ENCODE measurements around the gene ABCG1.
"Not testable (repeated sequence)": the region's sequence is repeated elsewhere in the genome, so short reads cannot be mapped to it uniquely, and the experiment has no call there.

Gene ABCG1

DNA sequence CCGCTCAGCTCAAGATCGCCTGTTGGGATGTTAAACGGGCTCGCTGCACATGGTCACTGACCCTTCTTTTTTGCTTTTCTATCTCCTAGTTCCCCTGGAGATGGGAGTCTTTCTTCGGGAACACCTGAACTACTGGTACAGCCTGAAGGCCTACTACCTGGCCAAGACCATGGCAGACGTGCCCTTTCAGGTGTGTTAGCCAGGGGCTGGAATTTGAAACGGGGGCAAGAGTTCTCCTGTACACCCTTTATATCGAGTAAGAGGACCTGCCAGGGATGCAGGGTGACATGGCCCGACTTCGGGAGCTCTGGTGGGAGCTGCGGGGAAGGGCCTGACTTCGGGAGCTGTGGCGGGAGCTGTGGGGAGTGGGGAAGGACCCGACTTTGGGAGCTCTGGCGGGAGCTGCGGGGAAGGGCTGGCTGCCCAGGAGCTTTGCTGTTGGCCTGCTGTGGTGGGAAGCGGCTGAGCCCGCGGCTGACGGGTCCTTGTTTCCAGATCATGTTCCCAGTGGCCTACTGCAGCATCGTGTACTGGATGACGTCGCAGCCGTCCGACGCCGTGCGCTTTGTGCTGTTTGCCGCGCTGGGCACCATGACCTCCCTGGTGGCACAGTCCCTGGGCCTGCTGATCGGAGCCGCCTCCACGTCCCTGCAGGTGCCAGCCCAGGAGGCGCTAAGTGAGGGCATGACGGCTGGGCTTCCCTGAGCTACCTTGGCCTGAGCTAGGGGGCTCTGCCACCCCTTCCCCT lies 72.2 kb downstream of the ABCG1 start:
- DNase-seq (ENCODE audit: low read depth) = no peak

DNA sequence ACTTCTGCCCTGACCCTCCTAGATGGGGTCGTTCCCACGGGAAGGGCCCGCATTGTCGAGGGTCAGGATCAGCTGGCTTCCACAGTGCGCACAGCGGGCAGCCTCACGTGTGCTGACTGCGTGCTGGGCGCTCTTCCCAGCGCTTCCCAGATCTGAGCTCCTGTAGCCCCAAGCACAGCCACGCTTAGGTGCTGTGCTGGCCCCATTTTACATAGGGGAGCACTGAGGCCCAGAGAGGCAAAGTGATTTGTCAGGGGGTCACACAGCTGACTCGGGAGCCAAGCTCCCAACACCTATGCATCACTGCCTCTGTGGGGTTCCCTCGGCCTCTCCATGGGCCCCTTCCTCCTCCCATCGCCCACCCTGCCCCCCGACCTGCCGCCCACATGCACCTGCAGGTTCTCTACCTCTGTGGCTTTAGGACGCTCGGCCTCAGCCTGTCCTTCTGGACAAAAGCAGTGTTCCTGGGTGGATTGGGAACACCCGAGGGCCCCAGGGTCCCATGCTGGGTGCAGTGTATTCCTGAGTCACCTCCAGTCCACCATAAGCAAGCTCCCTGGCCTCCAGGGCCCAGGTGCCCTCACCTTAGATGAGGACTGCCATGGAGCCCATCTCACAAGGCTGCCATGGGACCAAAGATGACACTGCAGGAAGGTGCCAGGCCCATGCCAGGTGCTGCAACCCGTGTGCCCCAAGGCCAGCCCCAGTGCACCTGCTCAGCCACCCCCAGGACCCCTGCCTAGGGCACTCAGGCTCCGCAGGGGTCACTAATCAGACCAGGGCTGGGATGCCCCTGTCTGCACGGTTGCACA lies 73.0 kb downstream of the ABCG1 start:
- DNase-seq (ENCODE audit: low read depth) = no peak

DNA sequence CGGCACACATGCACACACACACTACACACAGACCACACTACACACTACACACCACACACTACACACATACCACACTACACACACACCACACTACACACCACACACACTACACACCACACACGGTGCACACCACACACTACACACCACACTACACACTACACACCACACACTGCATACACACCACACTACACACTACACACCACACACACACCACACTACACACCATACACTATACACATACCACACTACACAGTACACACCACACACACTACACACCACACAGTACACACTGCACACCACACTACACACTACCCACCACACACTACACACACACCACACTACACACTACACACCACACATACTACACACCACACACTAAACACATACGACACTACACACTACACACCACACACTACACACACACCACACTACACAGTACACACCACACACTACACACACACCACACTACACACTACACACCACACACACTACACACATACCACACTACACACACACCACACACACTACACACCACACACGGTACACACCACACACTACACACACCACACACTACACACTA lies 73.7 kb downstream of the ABCG1 start:
- not testable (repeated sequence) for DNase-seq (ENCODE audit: low read depth)

DNA sequence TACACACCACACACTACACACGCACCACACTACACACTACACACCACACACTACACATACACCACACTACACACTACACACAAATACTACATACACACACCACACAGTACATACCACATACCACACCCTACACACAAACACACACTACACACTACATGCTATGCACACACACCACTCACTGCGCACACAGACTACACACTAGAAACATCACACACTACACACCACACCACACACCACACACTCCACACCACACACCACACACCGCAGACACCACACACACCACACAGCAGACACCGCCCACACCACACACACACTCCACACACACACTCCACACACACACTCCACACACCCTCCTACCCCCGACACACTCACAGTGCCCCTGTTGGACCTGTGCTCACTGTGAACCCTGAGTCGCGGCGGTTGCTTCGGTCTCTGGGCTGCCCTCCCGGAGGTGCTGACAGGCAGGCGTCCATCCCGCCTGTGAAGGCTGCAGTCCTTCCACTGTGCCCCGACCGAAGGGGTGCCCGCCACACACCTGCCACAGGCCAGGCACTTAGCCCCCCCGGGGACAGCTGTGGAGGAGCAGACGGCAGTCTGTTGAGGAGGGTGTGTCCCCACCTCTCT lies 74.8 kb downstream of the ABCG1 start:
- DNase-seq (ENCODE audit: low read depth) = no peak

- DNase-seq (ENCODE audit: low read depth) = no peak
Observed at GRCh38 chr21:42294273-42294880, 75.4 kb downstream of the ABCG1 start.

DNA sequence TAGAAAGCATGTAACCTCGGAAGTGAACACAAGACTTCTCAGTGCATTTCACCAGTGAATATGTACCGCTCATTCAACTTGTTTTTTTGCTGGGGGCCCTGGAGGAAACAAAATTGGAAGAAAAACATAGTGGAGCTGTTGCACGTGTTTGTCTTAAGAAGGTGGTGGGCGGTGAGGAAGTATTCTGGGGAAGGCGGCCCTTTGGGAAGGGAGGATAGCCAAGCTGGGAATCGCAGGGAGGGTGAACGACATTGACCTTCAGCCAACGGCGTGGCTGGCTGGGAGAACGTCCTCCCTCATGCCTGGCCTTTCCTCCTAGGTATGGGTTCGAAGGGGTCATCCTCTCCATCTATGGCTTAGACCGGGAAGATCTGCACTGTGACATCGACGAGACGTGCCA lies 76.9 kb downstream of the ABCG1 start:
- no peak for DNase-seq (ENCODE audit: low read depth)

- DNase-seq (ENCODE audit: low read depth) = no peak
Observed at GRCh38 chr21:42296501-42296900, 77.6 kb downstream of the ABCG1 start.

DNA sequence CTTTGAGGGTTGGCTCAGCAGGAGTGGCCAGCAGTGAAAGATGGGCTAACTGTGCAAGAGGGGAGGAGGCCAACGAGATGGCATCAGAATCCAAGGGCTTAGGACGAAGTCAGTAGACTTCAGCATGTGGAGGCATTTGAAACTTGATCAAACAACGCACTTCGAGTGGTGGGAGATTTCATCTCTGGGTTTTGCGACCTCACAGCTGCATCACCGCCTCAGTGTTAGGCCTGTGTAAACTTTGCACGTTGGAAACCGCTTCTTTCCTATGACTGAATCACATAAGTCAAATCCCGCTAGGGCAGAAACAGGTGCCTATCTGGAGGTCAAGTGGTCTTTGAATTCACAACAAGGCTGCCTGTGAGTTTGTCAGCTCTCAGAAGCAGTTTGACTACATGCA lies 78.4 kb downstream of the ABCG1 start:
- no peak for DNase-seq (ENCODE audit: low read depth)

DNA sequence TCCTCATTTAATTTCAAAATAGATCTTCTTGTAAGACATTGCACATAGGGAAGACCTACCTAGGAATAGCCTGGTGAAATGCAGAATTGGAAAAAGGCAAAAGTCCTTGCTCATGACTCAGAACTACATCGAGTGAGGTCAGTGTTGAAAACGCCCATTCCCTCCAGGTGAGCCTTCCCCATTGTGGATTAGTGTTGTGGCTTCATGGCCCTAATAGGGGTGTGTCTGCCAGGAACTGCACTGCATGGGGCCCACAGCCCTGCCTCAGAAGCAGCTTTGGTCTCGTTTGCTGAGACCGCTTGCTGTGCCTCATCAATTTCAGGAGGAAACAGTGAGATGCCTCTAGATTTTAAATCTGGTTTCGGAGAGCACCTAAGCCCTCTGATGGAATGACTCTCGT lies 79.3 kb downstream of the ABCG1 start:
- DNase-seq (ENCODE audit: low read depth) = no peak

- no peak for DNase-seq (ENCODE audit: low read depth)
Observed at GRCh38 chr21:42298657-42299056, 79.7 kb downstream of the ABCG1 start.

GRCh38 chr21:42299324-42300044 lies 80.5 kb downstream of the ABCG1 start:
- no peak for DNase-seq (ENCODE audit: low read depth)

GRCh38 chr21:42300045-42300583 lies 81.2 kb downstream of the ABCG1 start:
- DNase-seq (ENCODE audit: low read depth) = no peak

- DNase-seq (ENCODE audit: low read depth) = no peak
Observed at GRCh38 chr21:42300956-42301355, 82.0 kb downstream of the ABCG1 start.

DNA sequence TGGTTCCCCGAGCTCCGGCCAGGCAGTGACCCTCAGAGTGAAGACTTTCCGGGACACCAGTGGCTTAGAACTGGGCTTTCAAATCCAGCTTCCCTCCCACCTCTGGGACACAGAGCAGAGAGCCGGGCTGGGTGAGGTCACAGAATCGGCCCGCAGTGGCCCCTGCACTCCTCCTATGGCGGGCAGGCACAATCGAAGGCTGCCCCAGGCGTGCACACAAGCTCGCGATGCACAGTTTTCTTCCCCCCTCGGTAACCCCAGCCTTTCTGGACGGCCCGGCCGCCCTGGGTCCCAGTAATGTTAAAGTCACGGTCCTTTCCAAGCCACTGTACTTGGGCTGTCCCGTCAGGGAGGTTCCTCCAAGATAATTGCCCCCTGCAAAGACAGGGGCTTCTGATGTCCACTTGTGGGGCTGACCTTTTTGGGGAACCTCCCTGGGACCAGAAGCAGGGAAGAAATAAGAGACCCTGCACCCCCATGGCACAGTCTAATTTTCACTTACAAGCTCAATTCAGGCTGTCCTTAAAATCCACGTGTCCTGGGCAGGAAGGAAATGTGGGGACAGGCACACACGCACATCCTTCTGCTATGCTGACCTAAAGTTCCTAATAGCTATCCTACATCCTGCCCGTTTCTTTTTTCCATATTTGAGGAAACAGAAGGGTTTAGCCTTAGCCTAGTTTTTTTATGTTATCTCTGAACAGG lies 82.6 kb downstream of the ABCG1 start:
- DNase-seq (ENCODE audit: low read depth) = no peak

- no peak for DNase-seq (ENCODE audit: low read depth)
Observed at GRCh38 chr21:42302076-42302650, 83.2 kb downstream of the ABCG1 start.

GRCh38 chr21:42302794-42303193 lies 83.9 kb downstream of the ABCG1 start:
- no peak for DNase-seq (ENCODE audit: low read depth)

DNA sequence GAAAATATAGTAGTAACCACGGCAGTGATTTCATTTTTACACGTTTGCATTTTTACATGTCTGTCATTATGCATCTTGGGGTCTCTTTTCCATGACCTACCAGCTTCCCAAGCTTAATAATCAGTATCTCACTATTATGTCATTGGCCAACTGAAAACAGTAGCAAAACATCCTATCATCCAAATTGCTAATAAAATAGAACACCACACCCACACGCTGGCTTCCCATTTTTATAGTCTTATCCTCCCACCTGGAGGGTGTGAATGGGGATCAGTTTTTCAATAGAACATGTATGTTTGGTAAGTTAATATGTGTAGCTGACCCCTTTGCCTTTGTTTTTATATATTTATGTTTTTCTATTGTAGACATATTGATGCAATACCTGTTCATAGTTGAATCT lies 84.5 kb downstream of the ABCG1 start:
- DNase-seq (ENCODE audit: low read depth) = no peak

GRCh38 chr21:42304556-42305454 lies 85.9 kb downstream of the ABCG1 start:
- no peak for DNase-seq (ENCODE audit: low read depth)

- no peak for DNase-seq (ENCODE audit: low read depth)
Observed at GRCh38 chr21:42305707-42306147, 86.8 kb downstream of the ABCG1 start.
